ENCODE measurements around the gene IDH1.

DNA sequence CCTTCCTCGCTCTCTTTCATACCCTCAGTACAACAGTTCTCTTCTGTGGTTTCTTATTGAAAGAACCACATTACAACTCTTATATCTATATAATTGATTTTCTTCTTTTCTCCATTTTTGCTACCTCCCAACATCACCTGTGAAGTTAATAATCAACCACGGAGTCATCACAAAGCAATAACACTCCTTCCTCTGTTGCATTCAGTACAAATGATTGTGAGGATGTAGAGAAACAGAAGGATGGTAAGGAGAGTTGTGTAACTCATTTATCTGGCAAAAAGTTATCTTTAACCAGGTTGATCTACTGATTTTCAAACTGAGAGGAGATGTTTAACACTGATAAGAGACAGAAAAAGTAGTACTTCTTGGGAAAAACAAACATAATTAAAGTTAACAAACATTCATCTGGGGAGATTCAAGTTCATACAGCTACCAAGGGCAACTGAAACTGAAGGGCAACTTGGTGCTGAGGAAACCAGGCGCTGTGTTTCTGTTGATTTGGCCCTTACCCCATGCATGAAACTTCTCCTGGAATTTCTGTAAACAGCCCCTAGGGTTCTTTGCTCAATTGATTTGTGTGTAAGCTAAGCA is 14.2 kb downstream of the IDH1 start:
- no peak for TF ChIP-seq CTCF (conservative IDR thresholded peaks at IDR 0.05; ENCODE audit: low read depth, low read length)
- TF ChIP-seq EZH2phosphoT487 (IDR thresholded peaks at IDR 0.05; ENCODE audit: borderline replicate concordance, low read length) = no peak
- TF ChIP-seq EZH2 (IDR thresholded peaks at IDR 0.05; ENCODE audit: low read length, unreplicated experiment) = no peak
